A673 (cell line): ENCODE results near the gene VSTM2L. TPM values are rescaled to one million over a fixed set of nuclear protein-coding genes. Genes with fewer than 3 reads are reported as not detected.

ENCODE experiments used
- BruUV-seq: library from RNA; stranded (reverse); fragments of 400-500 nt; replicated peaks from 2 replicates; lab custom pipeline; 2021; lab: Mats Ljungman, UMichigan
- CTCF ChIA-PET: fragments of 300-600 bp; sonication (Branson Sonifier 250); formaldehyde crosslinking; loops from one replicate; lab custom pipeline; 2022; ENCODE audit warnings: antibody characterized with exemption; lab: Charles Lee
- POLR2A ChIA-PET: fragments of 300-600 bp; sonication (Branson Sonifier 250); formaldehyde crosslinking; loops from one replicate; lab custom pipeline; 2022; ENCODE audit warnings: antibody characterized with exemption; ENCODE audit not compliant: low non-redundant PET; lab: Charles Lee
- DNase-seq: peaks from one replicate; pipeline ENCODE4 v3.0.0-alpha.2; 2015; ENCODE audit warnings: low spot score
- H3K27ac ChIP-seq: fragments of 200-600 bp; sonication (generic); 2 replicates; pipeline ENCODE4 v1.5.1; 2016; ENCODE audit warnings: mixed run types, low read depth, mild to moderate bottlenecking, mixed read lengths, antibody characterized with exemption, low read length; ENCODE audit not compliant: poor library complexity, severe bottlenecking
- H3K27me3 ChIP-seq: fragments of 200-600 bp; sonication (generic); replicated peaks from 2 replicates; pipeline ENCODE4 v1.6.1; 2017; ENCODE audit warnings: mixed run types, low read depth, mild to moderate bottlenecking, mixed read lengths, antibody characterized with exemption, low read length; ENCODE audit not compliant: insufficient read depth, poor library complexity
- H3K36me3 ChIP-seq: fragments of 200-600 bp; sonication (generic); 2 replicates; pipeline ENCODE4 v1.6.1; 2016; ENCODE audit warnings: mixed run types, mild to moderate bottlenecking, mixed read lengths, antibody characterized with exemption, low read length; ENCODE audit not compliant: insufficient read depth, poor library complexity, severe bottlenecking
- H3K4me1 ChIP-seq: fragments of 200-600 bp; sonication (generic); 2 replicates; pipeline ENCODE4 v1.6.1; 2017; ENCODE audit warnings: mixed run types, mild to moderate bottlenecking, mixed read lengths, antibody characterized with exemption, low read length; ENCODE audit not compliant: insufficient read depth, poor library complexity, severe bottlenecking
- H3K4me3 ChIP-seq: fragments of 200-600 bp; sonication (generic); 2 replicates; pipeline ENCODE4 v1.5.1; 2016; ENCODE audit warnings: low read depth, mixed run types, mild to moderate bottlenecking, mixed read lengths, low read length; ENCODE audit not compliant: poor library complexity, severe bottlenecking
- H3K9me3 ChIP-seq: fragments of 200-600 bp; sonication (generic); 2 replicates; pipeline ENCODE4 v1.6.1; 2016; ENCODE audit warnings: mixed run types, low read depth, mild to moderate bottlenecking, mixed read lengths, antibody characterized with exemption, low read length; ENCODE audit not compliant: poor library complexity, severe bottlenecking
- CTCF ChIP-seq: fragments of 300-800, 200-600 bp; sonication (generic); conservative IDR thresholded peaks from 2 replicates; pipeline ENCODE4 v1.5.1; 2017; ENCODE audit warnings: low read depth, mild to moderate bottlenecking, antibody characterized with exemption, low read length, moderate library complexity, mixed read lengths
- EZH2 ChIP-seq: fragments of 200-600 bp; sonication (generic); IDR thresholded peaks from 2 replicates; pipeline ENCODE4 v1.6.1; 2017; ENCODE audit warnings: borderline replicate concordance, low read depth, mild to moderate bottlenecking, mixed read lengths, antibody characterized with exemption, low read length; ENCODE audit not compliant: poor library complexity, severe bottlenecking
- intact Hi-C: fragments of 100-400 bp; cut with micrococcal nuclease; formaldehyde crosslinking; loops from one replicate; pipeline ENCODE4 v1.10.0; 2022; ENCODE audit not compliant: unreplicated experiment
- total RNA-seq: library from RNA; stranded (reverse); gene quantifications from 2 replicates; pipeline ENCODE4 v1.2.3, GENCODE V29; 2021

VSTM2L gene
- total RNA-seq, 1 experiment from 2014 or later = 23.3 TPM

DNA sequence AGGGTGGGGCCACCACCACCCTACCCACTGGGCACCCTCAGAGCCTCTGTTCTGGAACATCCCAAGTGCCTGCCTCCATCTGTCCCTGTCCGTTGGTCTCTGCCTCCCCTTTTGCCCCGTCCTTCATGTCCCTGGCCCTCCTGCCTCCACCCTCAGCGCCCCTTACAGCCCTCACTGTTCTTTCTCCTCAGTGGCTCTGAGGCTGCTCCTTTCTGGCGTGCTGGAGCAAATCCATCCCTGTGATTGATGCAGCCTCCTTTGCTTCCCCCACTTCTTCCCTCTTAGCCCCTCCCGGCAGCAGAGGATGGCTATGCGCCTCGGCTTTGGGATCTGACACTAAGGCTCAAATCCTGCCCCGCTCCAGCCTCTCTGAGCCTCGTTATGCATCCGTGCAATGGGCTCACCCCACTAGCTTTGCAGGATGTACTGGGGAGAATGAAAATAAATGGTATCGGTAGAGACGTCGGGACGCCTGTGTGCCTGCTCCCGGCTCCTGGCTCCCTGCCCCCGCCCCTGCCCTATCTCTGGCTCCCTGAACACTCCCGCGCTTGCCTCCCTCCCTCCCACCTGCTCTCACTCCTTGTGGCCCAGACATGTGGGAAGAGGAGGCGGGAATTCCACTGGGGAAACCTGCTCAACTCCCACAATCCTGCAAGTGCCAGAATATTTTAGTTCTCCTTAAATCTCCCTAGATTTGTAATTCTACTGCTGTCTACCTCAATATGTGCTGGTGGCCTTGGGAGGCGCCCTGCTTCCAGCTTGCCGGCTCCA is 13.1 kb downstream of the VSTM2L start:
- intact Hi-C loops = no loop called here
- H3K36me3 ChIP-seq = no peaks in the 10 kb centered on the region
- H3K4me1 ChIP-seq = peaks cover 95% of the 10 kb centered on the region
- no peaks in the 10 kb centered on the region for H3K9me3 ChIP-seq
- no peak overlapping the region for H3K4me3 ChIP-seq
- BruUV-seq = no TSS peak
- ChIA-PET CTCF (no interaction called here), POLR2A (interaction anchor here (1.1 kb wide), 1 partner anchor 9 kb away, joined by 3 read pairs; no protein-coding TSS in a partner anchor)
- no peak for TF ChIP-seq EZH2
- TF ChIP-seq CTCF = peak; percentile 46
- no peaks in the 10 kb centered on the region for H3K27me3 ChIP-seq
- H3K27ac ChIP-seq = peak overlapping the region; percentile 94
- peak; percentile 56 for DNase-seq

DNA sequence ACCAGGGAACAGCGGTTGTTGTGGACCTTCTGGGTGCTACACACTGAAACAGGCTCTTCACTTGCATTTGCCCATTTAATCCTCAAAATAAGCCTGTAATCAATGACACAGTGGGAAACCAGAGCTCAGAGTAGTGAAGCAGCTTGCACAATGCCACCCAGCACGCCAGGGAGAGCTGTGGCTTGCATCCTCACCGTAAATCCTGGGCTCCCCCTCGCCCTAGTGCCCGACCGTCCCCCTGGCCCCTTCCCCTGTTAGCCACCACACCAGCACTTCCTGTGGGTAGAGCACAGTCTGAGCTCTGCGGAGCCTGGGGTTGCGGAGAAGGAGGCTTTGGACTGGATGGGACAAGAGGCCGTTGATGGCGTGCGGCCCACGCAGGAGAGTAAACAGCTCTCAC is 14.5 kb downstream of the VSTM2L start:
- peak; percentile 70 for DNase-seq
- Histone ChIP-seq H3K4me3 (no peak overlapping the region), H3K4me1 (peaks cover 82% of the 10 kb centered on the region), H3K36me3 (no peaks in the 10 kb centered on the region), H3K27me3 (no peaks in the 10 kb centered on the region), H3K27ac (peak overlapping the region; percentile 24), H3K9me3 (no peaks in the 10 kb centered on the region)
- no TSS peak for BruUV-seq
- ChIA-PET POLR2A (no interaction called here), CTCF (no interaction called here)
- TF ChIP-seq CTCF = no peak
- TF ChIP-seq EZH2 = no peak
- intact Hi-C loops = no loop called here

DNA sequence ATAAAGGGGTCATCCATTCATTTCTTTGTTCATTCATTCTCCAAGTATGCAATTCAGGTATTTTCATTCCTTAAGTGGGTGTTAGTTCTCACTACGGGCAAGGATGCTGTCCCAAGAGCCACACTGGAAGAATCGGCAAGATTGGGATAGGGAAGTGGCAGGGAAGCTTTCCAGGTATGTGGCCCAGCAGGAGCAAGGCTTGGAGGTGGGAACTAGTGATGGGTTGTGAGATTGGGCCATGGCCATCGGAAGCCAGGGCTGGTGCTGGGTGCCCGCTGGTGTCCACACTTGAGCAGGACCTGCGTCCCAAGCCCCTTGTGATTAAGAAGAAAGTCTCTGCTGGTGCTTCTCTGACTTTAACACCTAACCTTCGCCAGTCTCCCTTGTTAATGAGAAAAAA is 15.1 kb downstream of the VSTM2L start:
- ChIA-PET POLR2A (no interaction called here), CTCF (no interaction called here)
- H3K27me3 ChIP-seq = no peaks in the 10 kb centered on the region
- peaks cover 77% of the 10 kb centered on the region for H3K4me1 ChIP-seq
- no peak for DNase-seq
- no peaks in the 10 kb centered on the region for H3K9me3 ChIP-seq
- no peak overlapping the region for H3K27ac ChIP-seq
- H3K36me3 ChIP-seq = no peaks in the 10 kb centered on the region
- H3K4me3 ChIP-seq = no peak overlapping the region
- intact Hi-C loops = no loop called here
- BruUV-seq = no TSS peak
- TF ChIP-seq EZH2 (no peak), CTCF (no peak)
